ENCODE data around the gene RETREG1.
"Not testable (repeated sequence)": the region's sequence is repeated elsewhere in the genome, so short reads cannot be mapped to it uniquely, and the experiment has no call there.

DNA sequence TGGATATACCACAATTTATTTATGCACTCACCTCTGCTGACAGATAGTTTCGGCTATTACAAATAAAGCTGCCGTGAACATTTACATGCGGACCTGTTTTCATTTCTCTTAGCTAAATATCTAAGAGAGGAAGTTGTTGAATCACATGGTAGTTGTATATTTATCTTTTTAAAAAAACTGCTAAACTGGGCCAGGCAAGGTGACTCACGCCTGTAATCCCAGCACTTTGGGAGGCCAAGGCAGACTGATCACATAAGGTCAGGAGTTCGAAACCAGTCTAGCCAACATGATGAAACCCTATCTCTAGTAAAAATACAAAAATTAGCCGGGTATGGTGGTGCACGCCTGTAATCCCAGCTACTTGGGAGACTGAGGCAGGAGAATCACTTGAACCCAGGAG is 73.6 kb downstream of the RETREG1 start:
- not testable (repeated sequence) for TF ChIP-seq EP300, POLR2A (IDR thresholded peaks at IDR 0.05)
- TF ChIP-seq, protein P1, sequence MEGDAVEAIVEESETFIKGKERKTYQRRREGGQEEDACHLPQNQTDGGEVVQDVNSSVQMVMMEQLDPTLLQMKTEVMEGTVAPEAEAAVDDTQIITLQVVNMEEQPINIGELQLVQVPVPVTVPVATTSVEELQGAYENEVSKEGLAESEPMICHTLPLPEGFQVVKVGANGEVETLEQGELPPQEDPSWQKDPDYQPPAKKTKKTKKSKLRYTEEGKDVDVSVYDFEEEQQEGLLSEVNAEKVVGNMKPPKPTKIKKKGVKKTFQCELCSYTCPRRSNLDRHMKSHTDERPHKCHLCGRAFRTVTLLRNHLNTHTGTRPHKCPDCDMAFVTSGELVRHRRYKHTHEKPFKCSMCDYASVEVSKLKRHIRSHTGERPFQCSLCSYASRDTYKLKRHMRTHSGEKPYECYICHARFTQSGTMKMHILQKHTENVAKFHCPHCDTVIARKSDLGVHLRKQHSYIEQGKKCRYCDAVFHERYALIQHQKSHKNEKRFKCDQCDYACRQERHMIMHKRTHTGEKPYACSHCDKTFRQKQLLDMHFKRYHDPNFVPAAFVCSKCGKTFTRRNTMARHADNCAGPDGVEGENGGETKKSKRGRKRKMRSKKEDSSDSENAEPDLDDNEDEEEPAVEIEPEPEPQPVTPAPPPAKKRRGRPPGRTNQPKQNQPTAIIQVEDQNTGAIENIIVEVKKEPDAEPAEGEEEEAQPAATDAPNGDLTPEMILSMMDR (IDR thresholded peaks at IDR 0.05), result not testable (repeated sequence)
